HL-60 (cell line): ENCODE data around the gene TNFRSF17.

Source experiments
- DNase-seq, 2 experiments: peaks; one replicate each; pipeline ENCODE4 v3.0.0-alpha.2; 2010 to 2020; ENCODE audit warnings: low read depth in 1 of 2, low spot score in 1 of 2
- H3K27ac ChIP-seq: fragments of 250-450 bp; sonication (Bioruptor Pico); replicated peaks from 2 replicates; pipeline ENCODE4 v1.5.1; 2020; ENCODE audit warnings: mild to moderate bottlenecking, moderate library complexity
- H3K27me3 ChIP-seq: fragments of 250-450 bp; sonication (Bioruptor Pico); 2 replicates; pipeline ENCODE4 v1.5.1; 2021; ENCODE audit warnings: mild to moderate bottlenecking, moderate library complexity; ENCODE audit not compliant: insufficient read depth, poor library complexity, severe bottlenecking
- H3K4me3 ChIP-seq: replicated peaks from 2 replicates; pipeline ENCODE4 v1.5.1; 2011; ENCODE audit warnings: mild to moderate bottlenecking, control low read depth, low read length; ENCODE audit not compliant: insufficient read depth
- GABPA ChIP-seq: IDR thresholded peaks from 2 replicates; pipeline ENCODE4 v1.6.1; 2012; ENCODE audit warnings: low read depth
- POLR2AphosphoS5 ChIP-seq: IDR thresholded peaks from 2 replicates; pipeline ENCODE4 v1.6.1; 2012; ENCODE audit warnings: low read depth
- SPI1 ChIP-seq: IDR thresholded peaks from 2 replicates; pipeline ENCODE4 v1.6.1; 2012; ENCODE audit warnings: low read depth, mild to moderate bottlenecking, borderline replicate concordance
- TF ChIP-seq, protein P1 (sequence below): IDR thresholded peaks from 2 replicates; pipeline ENCODE4 v1.6.1; 2012; ENCODE audit warnings: low read depth; ENCODE audit not compliant: insufficient replicate concordance
- TF ChIP-seq, protein P2 (sequence below): IDR thresholded peaks from one replicate; pipeline ENCODE4 v1.5.1; 2011; ENCODE audit warnings: low read length, control low read depth, inconsistent platforms; ENCODE audit not compliant: insufficient read depth

Gene TNFRSF17

DNA sequence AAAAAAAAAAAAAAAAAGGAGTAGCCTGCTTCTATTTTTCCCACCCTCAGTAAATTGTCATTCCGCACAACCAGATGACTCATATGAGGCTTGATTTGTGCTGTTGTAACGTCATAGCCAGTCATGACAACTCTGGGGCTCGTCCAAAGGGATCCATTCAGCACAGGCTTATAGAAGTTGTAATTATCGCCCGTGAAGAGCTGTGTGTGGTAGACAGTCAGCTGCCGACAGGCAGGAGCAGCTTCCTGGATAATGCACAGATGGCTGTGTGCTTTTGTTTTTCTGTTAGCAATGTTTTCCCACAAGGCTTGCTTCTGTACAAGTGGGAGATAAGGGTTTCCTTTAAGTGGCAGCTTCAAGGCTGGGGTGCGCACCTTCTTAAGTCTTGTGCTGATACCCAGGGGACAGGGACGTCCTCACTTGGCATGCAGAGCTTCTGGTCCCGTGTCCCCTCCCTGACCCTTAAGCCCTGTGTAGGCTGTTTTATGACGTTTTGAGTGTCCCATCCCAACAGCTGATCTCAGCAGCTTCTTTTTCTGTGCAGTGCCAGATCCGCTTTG is 37.5 kb downstream of the TNFRSF17 start:
- H3K27ac ChIP-seq = no peak overlapping the region
- H3K4me3 ChIP-seq = no peak overlapping the region
- DNase-seq = no peak
- no peaks in the 10 kb centered on the region for H3K27me3 ChIP-seq
- TF ChIP-seq SPI1 (no peak), GABPA (no peak), POLR2AphosphoS5 (no peak)
- TF ChIP-seq, protein P1, sequence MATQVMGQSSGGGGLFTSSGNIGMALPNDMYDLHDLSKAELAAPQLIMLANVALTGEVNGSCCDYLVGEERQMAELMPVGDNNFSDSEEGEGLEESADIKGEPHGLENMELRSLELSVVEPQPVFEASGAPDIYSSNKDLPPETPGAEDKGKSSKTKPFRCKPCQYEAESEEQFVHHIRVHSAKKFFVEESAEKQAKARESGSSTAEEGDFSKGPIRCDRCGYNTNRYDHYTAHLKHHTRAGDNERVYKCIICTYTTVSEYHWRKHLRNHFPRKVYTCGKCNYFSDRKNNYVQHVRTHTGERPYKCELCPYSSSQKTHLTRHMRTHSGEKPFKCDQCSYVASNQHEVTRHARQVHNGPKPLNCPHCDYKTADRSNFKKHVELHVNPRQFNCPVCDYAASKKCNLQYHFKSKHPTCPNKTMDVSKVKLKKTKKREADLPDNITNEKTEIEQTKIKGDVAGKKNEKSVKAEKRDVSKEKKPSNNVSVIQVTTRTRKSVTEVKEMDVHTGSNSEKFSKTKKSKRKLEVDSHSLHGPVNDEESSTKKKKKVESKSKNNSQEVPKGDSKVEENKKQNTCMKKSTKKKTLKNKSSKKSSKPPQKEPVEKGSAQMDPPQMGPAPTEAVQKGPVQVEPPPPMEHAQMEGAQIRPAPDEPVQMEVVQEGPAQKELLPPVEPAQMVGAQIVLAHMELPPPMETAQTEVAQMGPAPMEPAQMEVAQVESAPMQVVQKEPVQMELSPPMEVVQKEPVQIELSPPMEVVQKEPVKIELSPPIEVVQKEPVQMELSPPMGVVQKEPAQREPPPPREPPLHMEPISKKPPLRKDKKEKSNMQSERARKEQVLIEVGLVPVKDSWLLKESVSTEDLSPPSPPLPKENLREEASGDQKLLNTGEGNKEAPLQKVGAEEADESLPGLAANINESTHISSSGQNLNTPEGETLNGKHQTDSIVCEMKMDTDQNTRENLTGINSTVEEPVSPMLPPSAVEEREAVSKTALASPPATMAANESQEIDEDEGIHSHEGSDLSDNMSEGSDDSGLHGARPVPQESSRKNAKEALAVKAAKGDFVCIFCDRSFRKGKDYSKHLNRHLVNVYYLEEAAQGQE = no peak
- TF ChIP-seq, protein P2, sequence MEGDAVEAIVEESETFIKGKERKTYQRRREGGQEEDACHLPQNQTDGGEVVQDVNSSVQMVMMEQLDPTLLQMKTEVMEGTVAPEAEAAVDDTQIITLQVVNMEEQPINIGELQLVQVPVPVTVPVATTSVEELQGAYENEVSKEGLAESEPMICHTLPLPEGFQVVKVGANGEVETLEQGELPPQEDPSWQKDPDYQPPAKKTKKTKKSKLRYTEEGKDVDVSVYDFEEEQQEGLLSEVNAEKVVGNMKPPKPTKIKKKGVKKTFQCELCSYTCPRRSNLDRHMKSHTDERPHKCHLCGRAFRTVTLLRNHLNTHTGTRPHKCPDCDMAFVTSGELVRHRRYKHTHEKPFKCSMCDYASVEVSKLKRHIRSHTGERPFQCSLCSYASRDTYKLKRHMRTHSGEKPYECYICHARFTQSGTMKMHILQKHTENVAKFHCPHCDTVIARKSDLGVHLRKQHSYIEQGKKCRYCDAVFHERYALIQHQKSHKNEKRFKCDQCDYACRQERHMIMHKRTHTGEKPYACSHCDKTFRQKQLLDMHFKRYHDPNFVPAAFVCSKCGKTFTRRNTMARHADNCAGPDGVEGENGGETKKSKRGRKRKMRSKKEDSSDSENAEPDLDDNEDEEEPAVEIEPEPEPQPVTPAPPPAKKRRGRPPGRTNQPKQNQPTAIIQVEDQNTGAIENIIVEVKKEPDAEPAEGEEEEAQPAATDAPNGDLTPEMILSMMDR = no peak

DNA sequence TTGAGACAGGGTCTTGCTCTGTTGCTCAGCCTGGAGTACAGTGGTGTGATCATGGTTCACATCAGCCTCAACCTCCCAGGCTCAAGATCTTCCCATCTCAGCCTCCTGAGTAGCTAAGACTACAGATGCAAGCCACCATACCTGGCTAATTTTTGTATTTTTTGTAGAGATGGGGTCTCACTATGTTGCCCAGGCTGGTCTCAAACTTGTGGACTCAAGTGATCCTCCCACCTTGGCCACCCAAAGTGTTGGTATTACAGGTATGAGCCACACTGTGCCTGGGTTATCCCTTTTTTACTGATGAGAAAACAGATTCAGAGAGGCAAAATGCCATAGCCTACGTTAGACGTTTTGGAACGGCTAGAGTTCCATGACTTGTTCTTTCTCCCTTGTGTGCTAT is 41.6 kb downstream of the TNFRSF17 start:
- no peak for DNase-seq
- H3K27me3 ChIP-seq = no peaks in the 10 kb centered on the region
- no peak overlapping the region for H3K4me3 ChIP-seq
- TF ChIP-seq SPI1 (no peak), GABPA (no peak), POLR2AphosphoS5 (no peak)
- TF ChIP-seq, protein P2 = no peak
- TF ChIP-seq, protein P1 = no peak
- H3K27ac ChIP-seq = no peak overlapping the region

DNA sequence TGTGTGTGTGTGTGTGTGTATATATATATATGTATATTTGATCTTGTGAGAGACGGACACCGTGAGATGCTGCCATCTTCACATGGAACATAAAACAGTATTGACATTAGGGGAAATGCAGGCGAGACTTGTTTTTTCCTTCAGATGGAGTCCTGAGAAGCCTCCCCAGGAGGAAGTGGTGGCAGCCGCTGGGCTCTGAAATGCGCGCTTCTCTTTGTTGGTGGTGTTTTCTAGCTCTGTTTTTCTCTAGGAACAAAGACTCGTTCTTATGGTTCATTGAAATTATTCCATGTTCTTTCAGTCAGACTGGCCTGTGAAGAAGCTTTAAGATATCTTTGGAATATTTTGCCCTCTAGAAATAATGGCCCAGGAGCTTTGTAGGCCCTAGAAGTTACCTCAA is 44.5 kb downstream of the TNFRSF17 start:
- TF ChIP-seq GABPA (no peak), SPI1 (peak; percentile 61; the same call in 1 of the 2 replicates)
- peak in 1 of 2 experiments; percentile 47 for DNase-seq
- Histone ChIP-seq H3K27ac (peak overlapping the region; percentile 52), H3K4me3 (no peak overlapping the region), H3K27me3 (no peaks in the 10 kb centered on the region)

DNA sequence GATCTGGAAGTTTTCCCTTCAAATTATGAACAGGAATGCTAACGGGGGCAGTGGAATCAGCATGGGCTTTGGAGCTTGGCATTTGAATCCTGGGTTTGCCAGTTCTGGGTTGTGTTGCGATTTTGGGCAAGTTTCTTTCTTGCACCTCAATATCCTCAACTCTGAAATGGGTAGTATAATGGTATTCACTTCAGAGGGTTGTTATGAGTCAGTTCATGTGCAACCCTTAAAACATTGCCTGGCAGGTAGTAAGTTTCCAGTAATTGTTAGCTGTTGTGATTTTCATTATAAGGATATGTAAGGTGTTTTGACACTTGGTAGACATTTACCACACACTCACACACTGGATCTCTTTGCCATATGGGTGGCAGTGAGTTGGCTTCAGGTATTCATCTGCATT is 44.9 kb downstream of the TNFRSF17 start:
- Histone ChIP-seq H3K27me3 (no peaks in the 10 kb centered on the region), H3K27ac (peak overlapping the region; percentile 52), H3K4me3 (no peak overlapping the region)
- no peak for DNase-seq
- TF ChIP-seq, protein P2 = no peak
- TF ChIP-seq, protein P1 = no peak
- TF ChIP-seq SPI1 (no peak), POLR2AphosphoS5 (no peak), GABPA (no peak)
